HepG2 (cell line): Measurements from ENCODE around the gene NGLY1. TPM values are rescaled to one million over a fixed set of nuclear protein-coding genes. Genes with fewer than 3 reads are reported as not detected.

Source experiments
- CBX2 ChIP-seq, 2 experiments: fragments of 200-600 bp in 1 of 2; sonication (generic); formaldehyde crosslinking in 1 of 2; IDR thresholded peaks; 2 replicates each; pipeline versions ENCODE4 v1.7.0 to v1.8.1; 2018 to 2022; ENCODE audit warnings: low read depth in 2 of 2, low read length in 1 of 2, mild to moderate bottlenecking in 1 of 2, missing genetic modification reagents in 1 of 2
- FOXC1 ChIP-seq: sonication (generic); formaldehyde crosslinking; IDR thresholded peaks from 2 replicates; pipeline ENCODE4 v1.8.0; 2022; ENCODE audit warnings: mild to moderate bottlenecking, missing genetic modification reagents, borderline replicate concordance
- MTF1 ChIP-seq: sonication (generic); formaldehyde crosslinking; IDR thresholded peaks from 2 replicates; pipeline ENCODE4 v1.5.0; 2020; ENCODE audit warnings: missing genetic modification reagents
- MZF1 ChIP-seq: sonication (generic); formaldehyde crosslinking; IDR thresholded peaks from 2 replicates; pipeline ENCODE4 v1.8.1; 2023; ENCODE audit warnings: mild to moderate bottlenecking, missing genetic modification reagents, borderline replicate concordance
- PAF1 ChIP-seq: IDR thresholded peaks from 2 replicates; pipeline ENCODE4 v1.6.1; 2016; ENCODE audit warnings: missing genetic modification reagents, missing compliant biosample characterization
- RBAK ChIP-seq: sonication (generic); formaldehyde crosslinking; IDR thresholded peaks from 2 replicates; pipeline ENCODE4 v1.5.1; 2020; ENCODE audit warnings: mild to moderate bottlenecking, missing genetic modification reagents
- RXRA ChIP-seq: sonication (generic); formaldehyde crosslinking; IDR thresholded peaks from 2 replicates; pipeline ENCODE4 v1.5.1; 2020; ENCODE audit warnings: missing genetic modification reagents
- ZFP41 ChIP-seq: sonication (generic); formaldehyde crosslinking; IDR thresholded peaks from 2 replicates; pipeline ENCODE4 v1.4.0; 2020; ENCODE audit warnings: mild to moderate bottlenecking, missing genetic modification reagents, borderline replicate concordance
- ZNF501 ChIP-seq: sonication (generic); formaldehyde crosslinking; IDR thresholded peaks from 2 replicates; pipeline ENCODE4 v1.5.1; 2020; ENCODE audit warnings: mild to moderate bottlenecking, moderate library complexity, missing genetic modification reagents
- ZNF703 ChIP-seq: sonication (generic); formaldehyde crosslinking; IDR thresholded peaks from 2 replicates; pipeline ENCODE4 v1.5.1; 2020; ENCODE audit warnings: missing genetic modification reagents, mild to moderate bottlenecking, moderate library complexity, borderline replicate concordance
- polyA plus RNA-seq, 8 experiments: library from polyadenylated mRNA; depleted of rRNA in 3 of 8; stranded (reverse) in 7 of 8; unstranded in 1 of 8; fragments of >200 nt; fragmentation: Illumina TruSeq in 4 of 8; extraction: Trizol in 4 of 8; gene quantifications; 2 replicates each; pipeline versions ENCODE4 v1.2.1 to v1.2.3, GENCODE V29; 2011 to 2016; ENCODE audit warnings: low read depth in 4 of 8, missing spikeins in 1 of 8, mixed read lengths in 1 of 8; ENCODE audit not compliant: insufficient read depth in 1 of 8
- total RNA-seq, 5 experiments: library from RNA; depleted of rRNA; stranded (reverse); fragments of >200 nt; fragmentation: Illumina TruSeq; extraction: Trizol; gene quantifications; 2 replicates each; pipeline ENCODE4 v1.2.3, GENCODE V29; 2016; ENCODE audit warnings: low read depth in 1 of 5
- TF ChIP-seq, protein P1 (sequence below): sonication (generic); formaldehyde crosslinking; IDR thresholded peaks from 2 replicates; pipeline ENCODE4 v1.8.0; 2022; ENCODE audit warnings: mild to moderate bottlenecking, missing genetic modification reagents, moderate library complexity
- TF ChIP-seq, protein P2 (sequence below): sonication (generic); formaldehyde crosslinking; conservative IDR thresholded peaks from 2 replicates; pipeline ENCODE4 v1.4.0; 2020; ENCODE audit warnings: mild to moderate bottlenecking, missing genetic modification reagents, moderate library complexity
- TF ChIP-seq, protein P3 (sequence below): sonication (generic); formaldehyde crosslinking; IDR thresholded peaks from 2 replicates; pipeline ENCODE4 v1.4.0; 2020; ENCODE audit warnings: low read depth, missing genetic modification reagents
- TF ChIP-seq, protein P4 (sequence below): sonication (generic); formaldehyde crosslinking; IDR thresholded peaks from 2 replicates; pipeline ENCODE4 v1.4.0; 2020; ENCODE audit warnings: missing genetic modification reagents, borderline replicate concordance

Gene NGLY1
- total and polyA plus RNA-seq, 2 of the 13 experiments (the other 11 are each of a cell fraction or from before 2014, with no cell fraction given) = 28.2 to 44.5 TPM

DNA sequence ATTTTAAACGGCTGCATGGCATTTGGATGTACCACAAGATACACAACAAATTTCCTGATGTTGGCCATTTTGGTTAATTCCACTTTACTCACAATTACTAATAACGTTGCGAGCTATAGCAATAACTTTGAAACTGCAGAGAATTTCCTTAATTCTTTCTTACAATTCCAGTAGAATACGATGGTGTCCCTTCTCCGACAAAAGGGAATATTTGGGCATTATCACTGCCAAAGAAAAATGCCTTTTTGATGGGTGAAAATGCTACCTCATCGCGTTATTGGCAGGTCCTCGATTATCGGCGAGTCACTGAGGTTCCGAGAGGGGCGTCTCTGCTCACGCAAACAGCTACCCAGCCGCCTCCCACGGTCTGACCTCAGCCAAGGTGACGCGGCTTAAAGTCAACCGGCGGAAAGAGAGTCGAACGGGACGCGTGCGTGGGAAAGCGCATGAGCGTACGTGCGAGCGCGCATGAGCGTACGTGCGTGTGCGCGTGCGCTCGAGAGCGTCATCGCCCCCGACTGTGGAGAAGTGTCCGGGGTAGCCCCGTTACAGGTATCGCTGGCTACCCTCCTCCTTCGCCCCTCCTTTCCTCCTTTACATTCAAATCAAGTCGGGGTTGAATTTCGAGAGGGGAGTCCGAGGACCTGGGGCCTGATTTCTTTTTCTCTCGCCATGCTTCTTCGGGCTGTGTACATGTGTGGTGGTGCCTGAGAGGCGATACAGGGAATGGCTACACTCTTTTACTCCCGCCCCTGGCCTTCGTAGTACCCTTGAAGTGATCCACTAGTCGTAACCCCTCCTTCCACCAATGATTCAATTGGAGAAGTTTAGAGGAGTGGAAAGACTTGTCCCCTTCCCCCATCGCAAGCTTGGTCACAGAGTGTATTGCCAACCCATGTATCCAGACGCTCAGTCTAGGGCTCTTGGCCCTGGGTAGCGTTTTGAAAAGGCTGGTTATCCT, 6.6 kb upstream of the NGLY1 start, which contains the start of gene OXSM (continued):
- TF ChIP-seq, protein P1, sequence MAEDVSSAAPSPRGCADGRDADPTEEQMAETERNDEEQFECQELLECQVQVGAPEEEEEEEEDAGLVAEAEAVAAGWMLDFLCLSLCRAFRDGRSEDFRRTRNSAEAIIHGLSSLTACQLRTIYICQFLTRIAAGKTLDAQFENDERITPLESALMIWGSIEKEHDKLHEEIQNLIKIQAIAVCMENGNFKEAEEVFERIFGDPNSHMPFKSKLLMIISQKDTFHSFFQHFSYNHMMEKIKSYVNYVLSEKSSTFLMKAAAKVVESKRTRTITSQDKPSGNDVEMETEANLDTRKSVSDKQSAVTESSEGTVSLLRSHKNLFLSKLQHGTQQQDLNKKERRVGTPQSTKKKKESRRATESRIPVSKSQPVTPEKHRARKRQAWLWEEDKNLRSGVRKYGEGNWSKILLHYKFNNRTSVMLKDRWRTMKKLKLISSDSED (CRISPR knock-in tag) = no peak
- TF ChIP-seq PAF1 (CRISPR knock-in tag) = no peak
- TF ChIP-seq MTF1 (CRISPR knock-in tag) = no peak
- TF ChIP-seq ZFP41 = 0 out of 2 replicates have a peak, but pooled peaks have one; percentile 78
- TF ChIP-seq, protein P2, sequence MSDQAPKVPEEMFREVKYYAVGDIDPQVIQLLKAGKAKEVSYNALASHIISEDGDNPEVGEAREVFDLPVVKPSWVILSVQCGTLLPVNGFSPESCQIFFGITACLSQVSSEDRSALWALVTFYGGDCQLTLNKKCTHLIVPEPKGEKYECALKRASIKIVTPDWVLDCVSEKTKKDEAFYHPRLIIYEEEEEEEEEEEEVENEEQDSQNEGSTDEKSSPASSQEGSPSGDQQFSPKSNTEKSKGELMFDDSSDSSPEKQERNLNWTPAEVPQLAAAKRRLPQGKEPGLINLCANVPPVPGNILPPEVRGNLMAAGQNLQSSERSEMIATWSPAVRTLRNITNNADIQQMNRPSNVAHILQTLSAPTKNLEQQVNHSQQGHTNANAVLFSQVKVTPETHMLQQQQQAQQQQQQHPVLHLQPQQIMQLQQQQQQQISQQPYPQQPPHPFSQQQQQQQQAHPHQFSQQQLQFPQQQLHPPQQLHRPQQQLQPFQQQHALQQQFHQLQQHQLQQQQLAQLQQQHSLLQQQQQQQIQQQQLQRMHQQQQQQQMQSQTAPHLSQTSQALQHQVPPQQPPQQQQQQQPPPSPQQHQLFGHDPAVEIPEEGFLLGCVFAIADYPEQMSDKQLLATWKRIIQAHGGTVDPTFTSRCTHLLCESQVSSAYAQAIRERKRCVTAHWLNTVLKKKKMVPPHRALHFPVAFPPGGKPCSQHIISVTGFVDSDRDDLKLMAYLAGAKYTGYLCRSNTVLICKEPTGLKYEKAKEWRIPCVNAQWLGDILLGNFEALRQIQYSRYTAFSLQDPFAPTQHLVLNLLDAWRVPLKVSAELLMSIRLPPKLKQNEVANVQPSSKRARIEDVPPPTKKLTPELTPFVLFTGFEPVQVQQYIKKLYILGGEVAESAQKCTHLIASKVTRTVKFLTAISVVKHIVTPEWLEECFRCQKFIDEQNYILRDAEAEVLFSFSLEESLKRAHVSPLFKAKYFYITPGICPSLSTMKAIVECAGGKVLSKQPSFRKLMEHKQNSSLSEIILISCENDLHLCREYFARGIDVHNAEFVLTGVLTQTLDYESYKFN (CRISPR knock-in tag) = peak; percentile 55
- TF ChIP-seq RXRA (CRISPR knock-in tag) = peak; percentile 92
- TF ChIP-seq MZF1 (CRISPR knock-in tag) = peak; percentile 44; the same call in 1 of the 2 replicates
- no peak for TF ChIP-seq RBAK
- TF ChIP-seq CBX2 (IDR thresholded peaks at IDR 0.05; ENCODE audit: low read depth, low read length) = no peak
- TF ChIP-seq CBX2 (CRISPR knock-in tag; IDR thresholded peaks at IDR 0.05; ENCODE audit: low read depth) = no peak
- TF ChIP-seq ZNF501 (CRISPR knock-in tag) = peak; percentile 80
- TF ChIP-seq FOXC1 (CRISPR knock-in tag) = peak; percentile 87
- no peak for TF ChIP-seq ZNF703
- TF ChIP-seq, protein P3, sequence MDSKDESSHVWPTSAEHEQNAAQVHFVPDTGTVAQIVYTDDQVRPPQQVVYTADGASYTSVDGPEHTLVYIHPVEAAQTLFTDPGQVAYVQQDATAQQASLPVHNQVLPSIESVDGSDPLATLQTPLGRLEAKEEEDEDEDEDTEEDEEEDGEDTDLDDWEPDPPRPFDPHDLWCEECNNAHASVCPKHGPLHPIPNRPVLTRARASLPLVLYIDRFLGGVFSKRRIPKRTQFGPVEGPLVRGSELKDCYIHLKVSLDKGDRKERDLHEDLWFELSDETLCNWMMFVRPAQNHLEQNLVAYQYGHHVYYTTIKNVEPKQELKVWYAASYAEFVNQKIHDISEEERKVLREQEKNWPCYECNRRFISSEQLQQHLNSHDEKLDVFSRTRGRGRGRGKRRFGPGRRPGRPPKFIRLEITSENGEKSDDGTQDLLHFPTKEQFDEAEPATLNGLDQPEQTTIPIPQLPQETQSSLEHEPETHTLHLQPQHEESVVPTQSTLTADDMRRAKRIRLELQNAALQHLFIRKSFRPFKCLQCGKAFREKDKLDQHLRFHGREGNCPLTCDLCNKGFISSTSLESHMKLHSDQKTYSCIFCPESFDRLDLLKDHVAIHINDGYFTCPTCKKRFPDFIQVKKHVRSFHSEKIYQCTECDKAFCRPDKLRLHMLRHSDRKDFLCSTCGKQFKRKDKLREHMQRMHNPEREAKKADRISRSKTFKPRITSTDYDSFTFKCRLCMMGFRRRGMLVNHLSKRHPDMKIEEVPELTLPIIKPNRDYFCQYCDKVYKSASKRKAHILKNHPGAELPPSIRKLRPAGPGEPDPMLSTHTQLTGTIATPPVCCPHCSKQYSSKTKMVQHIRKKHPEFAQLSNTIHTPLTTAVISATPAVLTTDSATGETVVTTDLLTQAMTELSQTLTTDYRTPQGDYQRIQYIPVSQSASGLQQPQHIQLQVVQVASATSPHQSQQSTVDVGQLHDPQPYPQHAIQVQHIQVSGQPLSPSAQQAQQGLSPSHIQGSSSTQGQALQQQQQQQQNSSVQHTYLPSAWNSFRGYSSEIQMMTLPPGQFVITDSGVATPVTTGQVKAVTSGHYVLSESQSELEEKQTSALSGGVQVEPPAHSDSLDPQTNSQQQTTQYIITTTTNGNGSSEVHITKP (CRISPR knock-in tag) = peak; percentile 75; the same call in 1 of the 2 replicates
- TF ChIP-seq, protein P4, sequence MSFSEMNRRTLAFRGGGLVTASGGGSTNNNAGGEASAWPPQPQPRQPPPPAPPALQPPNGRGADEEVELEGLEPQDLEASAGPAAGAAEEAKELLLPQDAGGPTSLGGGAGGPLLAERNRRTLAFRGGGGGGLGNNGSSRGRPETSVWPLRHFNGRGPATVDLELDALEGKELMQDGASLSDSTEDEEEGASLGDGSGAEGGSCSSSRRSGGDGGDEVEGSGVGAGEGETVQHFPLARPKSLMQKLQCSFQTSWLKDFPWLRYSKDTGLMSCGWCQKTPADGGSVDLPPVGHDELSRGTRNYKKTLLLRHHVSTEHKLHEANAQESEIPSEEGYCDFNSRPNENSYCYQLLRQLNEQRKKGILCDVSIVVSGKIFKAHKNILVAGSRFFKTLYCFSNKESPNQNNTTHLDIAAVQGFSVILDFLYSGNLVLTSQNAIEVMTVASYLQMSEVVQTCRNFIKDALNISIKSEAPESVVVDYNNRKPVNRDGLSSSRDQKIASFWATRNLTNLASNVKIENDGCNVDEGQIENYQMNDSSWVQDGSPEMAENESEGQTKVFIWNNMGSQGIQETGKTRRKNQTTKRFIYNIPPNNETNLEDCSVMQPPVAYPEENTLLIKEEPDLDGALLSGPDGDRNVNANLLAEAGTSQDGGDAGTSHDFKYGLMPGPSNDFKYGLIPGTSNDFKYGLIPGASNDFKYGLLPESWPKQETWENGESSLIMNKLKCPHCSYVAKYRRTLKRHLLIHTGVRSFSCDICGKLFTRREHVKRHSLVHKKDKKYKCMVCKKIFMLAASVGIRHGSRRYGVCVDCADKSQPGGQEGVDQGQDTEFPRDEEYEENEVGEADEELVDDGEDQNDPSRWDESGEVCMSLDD = no peak; the same call in 1 of the 2 replicates
